GM19372 (cell line): ENCODE data around the gene IRAK1.

ENCODE experiments used
- ATAC-seq: cut with Tn5 transposase; IDR thresholded peaks from one replicate; pipeline ENCODE4 v1.9.1; 2021; ENCODE audit warnings: mild to moderate bottlenecking, low read depth, moderate library complexity; ENCODE audit not compliant: unreplicated experiment

Gene IRAK1

DNA sequence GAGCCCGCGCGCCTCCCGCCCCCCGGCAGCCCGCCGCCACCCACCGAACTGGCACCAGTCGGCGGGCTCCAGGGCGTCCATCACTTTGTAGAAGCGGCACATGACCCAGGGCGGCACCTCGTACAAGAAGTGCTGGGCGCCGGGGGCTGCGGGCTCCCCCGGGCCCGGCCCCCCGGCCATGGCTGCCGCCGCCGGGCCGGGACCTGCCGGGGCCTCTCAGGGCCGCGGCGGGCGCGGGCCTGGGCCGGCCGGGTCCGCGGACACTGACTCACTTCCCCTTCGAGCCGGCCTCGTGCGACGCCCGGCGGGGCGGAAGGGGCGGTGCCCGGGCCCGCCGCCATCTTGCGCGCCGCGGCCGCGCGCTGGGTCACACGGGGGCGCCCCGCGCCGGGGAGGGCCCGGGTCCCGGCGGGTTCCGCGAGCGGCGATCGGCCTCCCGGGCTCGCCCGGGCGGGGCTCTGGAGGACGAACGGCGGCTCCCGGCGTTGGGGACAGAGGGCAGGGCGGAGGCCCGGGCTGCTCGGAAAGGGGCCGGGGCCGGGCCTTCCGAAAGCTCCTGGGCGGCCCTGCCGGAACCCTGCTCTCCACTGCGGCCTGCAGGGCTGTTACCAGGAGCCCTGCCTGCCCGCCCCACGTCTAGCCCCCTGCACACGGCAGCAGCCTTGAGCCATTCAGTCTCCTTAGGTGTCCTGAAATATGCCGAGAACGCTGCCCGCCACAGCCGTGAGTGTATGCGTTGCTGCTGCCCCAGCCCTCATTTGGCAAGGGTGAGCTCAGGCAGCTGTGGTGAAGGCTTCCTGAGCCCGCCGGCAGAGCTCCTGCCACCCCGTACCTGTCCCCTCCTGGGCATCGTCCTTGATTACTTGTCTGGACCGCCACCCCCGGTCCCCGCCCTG is at the start of gene IRAK1:
IRAK1 (minus strand) TSS at position 270 of the 896 bp plus-strand sequence; CDS start at position 180, 90 bp downstream.
- ATAC-seq, result peak; percentile 58

DNA sequence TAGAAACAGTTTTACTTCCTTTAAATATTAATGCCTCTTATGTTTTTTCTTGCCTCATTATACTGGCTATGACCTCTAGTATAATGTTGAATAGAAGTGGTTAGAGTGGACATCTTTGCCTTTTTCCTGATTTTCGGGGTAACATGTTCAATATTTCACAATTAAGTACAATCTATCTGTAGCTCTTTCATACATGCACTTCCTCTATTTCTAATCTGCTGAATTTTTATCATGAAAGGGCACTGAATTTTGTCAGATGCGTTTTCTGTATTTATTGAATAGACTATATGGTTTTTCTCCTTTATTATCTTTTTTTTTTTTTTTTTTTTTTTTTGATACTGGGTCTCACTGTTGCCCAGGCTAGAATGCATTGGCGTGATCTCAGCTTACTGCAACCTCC is 48.9 kb upstream of the IRAK1 start:
- no peak for ATAC-seq

DNA sequence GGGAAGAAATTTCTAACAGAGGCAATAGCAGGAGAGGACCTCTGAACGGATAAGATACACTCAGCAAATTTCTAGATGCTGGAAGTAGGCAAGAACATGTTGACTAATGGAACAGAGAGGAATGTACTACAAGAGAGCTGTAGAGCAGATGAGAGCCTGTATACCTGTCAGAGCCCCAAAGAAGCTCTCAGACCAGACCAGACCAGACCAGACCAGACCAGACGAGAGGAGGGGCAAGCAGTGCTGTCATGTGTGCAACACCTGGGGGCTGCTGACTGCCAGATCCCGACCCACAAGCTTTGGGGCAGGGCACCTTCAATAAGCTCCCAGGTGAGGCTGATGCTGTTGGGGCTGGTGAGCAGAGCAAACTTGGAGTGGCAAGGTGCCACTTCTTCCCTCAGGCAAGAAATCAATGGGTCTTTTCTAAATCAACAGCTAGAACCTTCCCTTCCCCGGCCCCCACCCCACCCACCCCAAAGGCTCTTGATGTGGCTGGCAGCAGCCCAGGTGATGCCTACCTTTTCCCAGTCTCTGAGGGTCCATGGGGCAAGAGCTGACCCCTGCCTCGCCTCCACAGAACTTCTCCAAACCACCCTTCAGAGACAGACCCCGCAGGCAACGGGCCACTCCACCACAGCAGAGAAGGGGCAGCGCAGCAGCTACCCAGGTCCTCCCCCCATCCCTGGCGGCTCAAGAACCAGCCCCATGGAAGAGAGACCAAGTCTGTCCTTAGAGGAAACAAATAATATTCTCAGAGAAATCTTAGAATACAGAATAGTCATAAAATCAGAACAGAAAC is 45.1 kb upstream of the IRAK1 start:
- ATAC-seq, result no peak

DNA sequence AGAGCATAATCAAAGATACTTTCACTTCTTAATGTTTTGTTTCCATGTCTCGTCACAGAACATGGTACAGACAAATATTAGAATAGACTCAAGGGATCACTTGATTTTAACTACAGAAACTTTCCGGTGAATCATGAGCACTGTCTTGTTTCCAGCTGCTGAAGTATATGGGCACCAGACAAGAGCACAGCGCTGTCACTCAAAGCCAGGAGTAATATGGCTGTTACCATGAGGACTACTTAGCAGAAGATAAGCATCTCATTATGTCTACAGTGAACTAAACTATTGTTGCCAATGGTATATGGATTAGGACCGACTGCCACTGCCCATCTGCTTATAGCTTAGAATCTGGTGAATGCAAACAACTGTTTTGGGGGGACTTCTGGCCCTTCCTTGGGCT is 43.5 kb upstream of the IRAK1 start:
- ATAC-seq, result no peak

DNA sequence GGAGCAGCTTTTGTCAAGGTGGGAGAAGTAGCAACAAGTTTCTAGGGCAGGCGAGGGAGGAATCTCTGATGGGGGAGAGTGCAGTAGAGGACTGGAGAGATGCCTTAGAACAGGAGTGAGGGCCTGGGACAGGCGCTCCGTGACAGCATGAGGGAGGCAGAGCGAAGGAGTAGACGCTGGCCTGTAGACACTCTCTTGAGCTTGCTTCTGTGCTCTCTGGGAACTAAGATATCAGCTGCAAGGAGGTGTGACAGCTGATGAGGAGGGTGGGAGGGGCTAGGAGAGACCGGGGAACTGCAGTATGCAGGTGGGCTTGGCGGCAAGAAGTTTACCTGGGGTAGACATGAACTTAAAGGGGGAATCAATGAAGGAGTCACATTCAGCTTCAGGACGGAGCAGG is 42.1 kb upstream of the IRAK1 start:
- no peak for ATAC-seq

DNA sequence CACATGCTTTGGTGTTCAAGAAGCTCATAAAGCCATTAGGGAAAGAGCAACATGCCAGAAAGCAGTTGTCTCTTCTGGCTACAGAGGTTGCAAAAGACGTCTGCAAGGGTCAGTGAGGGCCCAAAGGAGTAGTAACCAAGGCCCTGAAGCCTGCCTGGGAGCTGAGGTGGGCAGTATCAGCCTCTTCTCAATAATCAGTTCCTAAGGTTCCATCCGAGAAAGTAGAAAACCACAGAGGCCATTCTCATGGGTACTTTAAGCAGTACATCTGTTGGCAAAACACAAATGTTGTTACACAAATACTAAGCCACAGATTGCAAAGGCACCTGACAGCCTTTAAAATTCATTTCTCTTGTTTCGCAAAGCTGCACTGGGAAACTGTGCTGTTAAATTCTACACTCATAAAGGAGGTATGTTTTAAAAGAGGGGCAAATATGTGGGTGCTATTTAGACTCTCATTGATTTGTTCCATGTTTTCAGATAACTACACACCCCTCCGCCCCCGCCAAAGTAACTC is 40.1 kb upstream of the IRAK1 start:
- ATAC-seq, result no peak

DNA sequence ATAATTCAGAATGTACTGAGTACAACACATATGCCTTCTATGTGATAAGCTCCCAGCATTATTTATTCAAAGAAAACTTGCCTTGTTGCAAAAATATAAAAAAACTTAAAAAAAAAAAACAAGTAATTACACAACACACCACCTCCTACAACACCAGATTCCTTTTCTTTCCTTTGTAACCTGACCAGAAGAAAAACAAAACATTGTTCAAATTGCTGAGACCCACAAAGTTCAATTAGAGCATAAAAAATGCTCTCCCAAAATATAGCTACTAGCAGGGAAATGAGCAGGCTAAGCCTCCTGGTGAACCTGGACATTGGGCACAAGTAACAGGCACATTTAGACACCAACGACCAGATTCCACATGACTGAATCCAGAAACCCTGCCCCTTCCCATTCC is 39.5 kb upstream of the IRAK1 start:
- no peak for ATAC-seq

DNA sequence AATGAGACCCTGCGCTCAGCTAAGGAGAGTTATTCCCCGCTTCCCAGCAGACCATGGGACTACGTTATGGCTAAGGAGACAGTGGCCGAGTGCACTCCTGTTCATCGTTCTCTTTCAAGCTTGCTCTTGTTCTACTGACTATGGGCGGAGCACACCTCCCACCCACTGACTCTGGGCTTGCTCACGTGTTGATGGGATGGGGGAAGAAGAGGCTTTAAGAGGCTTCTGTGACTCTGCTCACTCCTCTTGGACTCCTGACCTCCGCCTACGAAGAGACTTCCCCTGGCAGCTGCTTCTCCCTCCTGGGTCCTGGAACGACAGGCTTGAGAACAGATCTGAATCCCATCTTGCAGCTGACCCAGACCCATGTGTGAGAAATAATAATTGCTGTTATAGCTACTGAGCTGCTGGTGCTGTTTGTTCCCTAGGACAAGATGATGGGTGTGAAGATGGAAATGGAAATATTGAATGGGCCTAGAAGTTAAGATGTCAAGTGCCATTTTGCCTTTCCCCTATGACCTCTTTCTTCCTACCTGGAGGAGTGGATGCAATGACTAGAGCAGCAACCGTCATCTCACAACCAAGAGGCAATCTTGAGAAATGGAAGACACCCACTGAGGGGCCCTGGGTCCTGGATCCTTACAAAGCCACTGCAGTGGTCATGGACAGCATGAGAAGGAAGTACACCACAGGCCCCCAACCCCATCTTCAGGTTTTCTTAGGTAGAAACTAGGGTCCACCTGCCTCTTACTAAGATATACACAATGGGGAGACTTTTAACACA is 38.7 kb upstream of the IRAK1 start:
- ATAC-seq, result no peak

DNA sequence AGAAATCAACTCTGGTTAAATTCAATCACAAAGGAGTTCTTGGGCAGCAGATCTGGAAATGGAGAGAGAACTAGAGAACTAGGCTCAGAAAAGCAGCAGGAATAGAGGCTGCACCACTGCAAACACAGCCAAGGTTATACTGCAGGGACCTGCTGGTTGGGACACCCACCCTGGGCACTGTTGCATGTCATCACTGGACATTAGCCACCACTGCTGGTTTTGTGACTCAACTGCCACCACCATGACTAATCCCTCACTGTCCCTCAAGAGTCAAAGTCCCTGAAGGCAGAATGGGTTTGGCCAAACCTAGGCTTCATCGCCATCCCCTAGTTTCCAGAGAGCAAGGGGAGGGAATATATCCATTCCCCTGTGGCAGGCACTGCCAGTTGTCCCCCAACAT is 38.1 kb upstream of the IRAK1 start:
- no peak for ATAC-seq

DNA sequence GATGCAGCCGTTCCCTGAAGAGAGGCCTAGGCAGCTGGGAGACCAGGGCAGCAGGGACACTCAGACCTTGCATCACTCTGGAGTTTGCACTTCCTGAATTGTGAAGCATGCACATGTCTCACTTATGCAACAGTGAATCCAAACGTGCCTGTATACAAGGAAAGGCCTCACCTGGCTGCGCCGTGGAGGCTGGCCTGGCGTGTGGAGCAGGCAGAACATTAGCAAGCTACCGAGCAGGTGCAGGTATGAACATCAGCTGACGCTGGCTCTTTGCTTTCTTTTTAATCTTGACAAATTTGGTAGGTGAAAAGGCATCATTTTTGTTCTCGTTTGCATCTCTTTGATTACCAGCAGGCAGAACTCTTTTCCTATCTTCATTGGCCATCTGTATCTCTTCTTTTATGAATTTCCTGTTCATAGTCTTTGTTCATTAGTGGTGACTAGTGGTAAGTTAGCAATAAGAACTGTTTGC is 37.1 kb upstream of the IRAK1 start:
- no peak for ATAC-seq

DNA sequence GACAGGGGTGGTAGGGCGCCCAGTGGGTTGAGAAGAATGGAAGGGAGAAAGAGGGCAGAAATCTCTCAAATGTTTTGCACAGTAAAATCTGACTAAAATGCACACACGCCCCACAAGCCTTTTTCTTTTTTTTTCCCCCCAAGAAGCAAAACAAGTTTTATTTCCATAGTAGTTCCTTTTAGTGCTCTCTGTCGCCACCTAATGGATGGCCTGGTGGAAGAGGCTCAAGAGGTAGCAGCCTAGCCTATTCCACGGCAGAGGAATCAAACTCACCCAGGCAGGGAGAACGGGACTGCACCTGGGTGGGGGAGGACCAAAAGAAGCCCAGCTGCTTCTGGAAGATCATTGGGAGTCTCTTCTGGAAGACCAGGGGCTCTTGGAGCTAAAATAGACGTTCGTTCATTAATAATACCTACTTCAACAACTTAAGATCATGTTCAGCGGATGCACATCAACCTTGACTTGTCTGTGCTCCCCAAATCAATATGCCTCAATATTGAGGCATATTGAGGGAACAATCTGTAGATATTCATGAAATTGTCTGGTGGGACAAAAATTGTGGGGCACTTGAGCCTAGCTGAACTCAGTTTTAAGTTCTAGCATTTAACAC is 31.6 kb upstream of the IRAK1 start:
- no peak for ATAC-seq

DNA sequence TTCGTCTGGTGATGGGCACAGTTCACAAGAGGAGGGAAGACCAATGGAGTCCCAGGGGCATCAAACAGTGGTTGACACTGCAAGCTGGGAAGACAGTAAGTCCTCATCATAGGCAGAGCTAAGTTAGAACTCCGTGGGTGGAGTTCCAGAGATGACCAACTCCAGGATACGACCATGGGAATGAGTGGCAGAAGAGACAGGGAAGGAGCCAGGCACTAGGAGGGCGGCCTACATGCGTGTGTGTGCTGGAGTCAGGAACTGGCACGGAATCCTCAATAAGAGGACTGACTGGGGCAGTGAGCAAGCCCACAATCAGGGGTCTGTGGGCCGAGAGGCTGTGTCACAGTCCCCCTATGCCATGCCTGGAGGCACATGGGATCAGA is 30.4 kb upstream of the IRAK1 start:
- no peak for ATAC-seq

DNA sequence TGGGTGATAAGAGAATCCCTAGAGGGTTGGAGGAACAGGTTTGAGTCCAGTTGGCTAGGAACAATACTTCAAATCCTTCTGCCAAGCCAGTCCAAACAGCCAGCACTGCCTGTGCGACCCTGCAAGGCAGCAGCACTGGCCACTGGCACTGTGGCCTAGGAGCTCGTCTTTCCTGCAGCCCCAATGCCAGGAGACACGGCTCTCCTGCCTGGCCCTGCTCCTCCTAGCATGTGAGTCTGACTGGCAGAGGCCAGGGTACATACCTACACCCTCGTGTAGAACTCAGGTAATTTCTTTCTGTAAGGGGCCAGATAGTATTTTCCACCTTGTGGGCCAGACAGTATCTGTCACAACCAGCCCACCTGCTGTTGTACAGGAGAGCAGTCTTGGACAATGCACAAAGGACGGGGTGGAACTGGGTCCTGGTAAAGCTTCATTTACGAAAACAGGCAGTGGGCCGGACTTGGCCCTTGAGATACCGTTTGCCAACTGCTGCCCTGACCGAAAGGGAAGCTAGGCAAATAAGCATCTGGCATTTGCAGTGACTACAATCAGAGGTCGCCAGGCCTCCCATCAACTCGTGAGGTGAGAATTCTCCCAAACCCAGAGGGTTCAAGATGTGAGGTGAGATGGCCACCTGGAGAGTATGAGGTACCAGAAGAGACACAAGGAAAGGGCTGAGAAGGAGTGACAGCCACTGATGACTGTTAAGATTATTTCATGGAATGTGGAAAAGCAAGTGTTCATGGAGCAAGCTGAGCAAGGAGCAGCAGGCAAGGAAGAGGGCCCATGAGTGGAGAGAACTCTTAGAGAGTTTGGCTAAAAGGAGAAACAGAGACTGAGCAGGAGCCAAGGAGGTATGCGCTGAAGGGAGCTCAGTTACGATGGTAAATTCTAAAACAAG is 29.8 kb upstream of the IRAK1 start:
- no peak for ATAC-seq

DNA sequence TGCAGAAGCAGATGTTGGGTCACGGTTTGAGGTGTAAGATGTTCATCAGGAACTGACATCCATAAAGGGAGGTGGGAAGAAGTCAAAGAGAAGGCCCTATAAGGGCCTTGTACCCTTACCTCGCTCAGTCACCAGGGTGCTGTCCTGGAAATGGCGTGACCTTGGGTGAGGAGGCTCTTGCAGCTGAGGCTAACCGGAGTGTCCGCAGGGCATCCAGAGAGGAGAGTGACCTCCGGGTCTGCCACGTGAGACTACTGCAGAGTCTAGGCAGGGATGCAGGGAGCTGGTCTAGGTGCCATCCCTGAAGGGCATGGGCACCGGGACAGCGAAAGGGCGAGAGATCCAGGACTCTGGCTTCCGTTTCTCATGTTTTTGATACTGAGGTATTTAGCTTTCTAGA is 28.7 kb upstream of the IRAK1 start:
- no peak for ATAC-seq

DNA sequence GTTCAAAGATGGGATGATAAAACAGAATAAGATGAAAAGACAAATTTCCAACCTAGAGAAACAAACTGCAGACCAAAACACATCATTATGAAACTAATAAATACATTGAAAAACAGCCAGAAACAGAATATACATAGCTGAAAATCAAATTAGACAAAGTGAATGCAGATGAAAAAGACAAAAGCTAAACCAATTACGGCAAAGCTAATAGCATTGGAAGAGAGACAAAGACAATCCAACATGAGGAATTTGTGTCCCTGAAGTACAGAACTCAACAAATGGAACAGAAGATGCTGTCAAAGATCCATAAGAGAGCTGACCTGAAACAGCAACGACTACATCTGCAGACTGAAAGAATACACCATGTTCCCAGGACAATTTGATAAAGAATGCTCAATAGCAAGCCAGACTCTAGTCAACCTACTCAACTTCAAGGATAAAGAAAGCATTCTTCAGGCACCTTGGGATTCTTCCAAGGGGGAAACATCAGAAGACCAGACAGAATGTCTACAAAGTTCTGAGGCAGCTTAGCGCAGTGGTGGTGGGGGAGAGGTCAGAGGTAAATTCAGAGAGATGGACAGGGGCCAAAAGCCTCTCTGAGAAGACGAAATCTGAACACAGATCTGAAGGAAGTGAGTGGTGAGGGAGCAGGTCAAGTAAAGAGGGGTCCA is 27.4 kb upstream of the IRAK1 start:
- no peak for ATAC-seq

DNA sequence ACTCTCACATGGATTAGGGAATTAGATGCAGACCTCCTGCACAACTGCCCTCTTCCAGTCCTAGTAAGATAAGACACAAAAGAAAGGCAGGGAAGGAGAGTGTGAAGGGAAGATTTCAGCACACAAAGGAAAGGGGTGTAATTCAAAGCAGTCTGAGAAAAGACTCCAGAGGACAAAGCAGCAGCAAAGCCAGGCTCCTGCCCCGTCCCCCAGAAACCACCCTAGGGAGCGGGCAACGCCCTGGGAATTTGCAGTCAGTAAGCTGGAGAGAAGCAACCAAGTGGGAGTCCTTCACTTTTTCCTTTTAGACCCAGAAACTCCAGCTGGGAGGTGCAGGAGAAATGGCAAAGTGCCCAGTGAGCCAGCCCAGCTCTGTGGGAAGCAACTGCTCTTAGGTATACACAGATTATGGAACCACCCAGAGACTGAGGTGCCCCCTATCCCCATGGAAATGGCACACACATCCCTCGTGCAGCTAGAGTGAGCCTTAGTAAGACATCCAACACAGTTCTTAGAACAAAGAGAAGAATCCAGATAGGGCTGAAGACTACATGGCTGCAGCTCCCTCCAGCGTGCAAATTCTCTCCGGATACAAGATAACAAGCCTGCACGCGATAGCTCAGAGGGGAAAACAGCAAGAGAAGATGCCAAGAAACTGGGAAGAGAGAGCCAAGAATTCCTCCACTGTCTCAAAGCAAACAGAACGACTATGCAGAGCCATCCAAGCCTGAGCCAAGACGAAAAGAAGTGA is 26.5 kb upstream of the IRAK1 start:
- ATAC-seq, result no peak

DNA sequence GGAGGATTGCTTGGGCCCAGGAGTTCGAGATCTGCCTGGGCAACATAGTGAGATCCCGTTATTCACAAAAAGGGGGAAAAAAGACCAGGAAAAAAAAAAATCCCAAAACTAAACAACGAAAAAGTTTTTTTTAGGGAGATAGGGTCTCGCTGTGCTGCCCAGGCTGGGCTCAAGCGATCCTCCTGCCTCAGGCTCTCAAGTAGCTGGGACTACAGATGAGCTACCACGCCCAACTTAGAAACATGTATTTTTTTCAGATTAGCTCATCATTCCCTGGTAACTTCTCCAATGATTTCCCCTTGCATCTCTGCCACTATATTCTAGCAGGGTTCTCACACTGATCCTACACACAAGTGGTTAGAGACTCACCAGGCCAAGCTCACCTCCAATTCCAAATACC is 24.4 kb upstream of the IRAK1 start:
- no peak for ATAC-seq
